Nephron progenitor cell (in vitro differentiated cells): ENCODE data around the gene CCS.

Experiments
- DNase-seq: peaks from one replicate; pipeline ENCODE4 v3.0.0; 2021
- H3K27ac Mint-ChIP-seq: 2 replicates; pipeline ENCODE4 v1.8.0; 2021; ENCODE audit warnings: mild to moderate bottlenecking, moderate library complexity, mixed read lengths
- H3K27me3 Mint-ChIP-seq: 2 replicates; pipeline ENCODE4 v1.8.0; 2021; ENCODE audit warnings: mild to moderate bottlenecking, low read depth, mixed read lengths; ENCODE audit not compliant: poor library complexity
- H3K36me3 Mint-ChIP-seq: 2 replicates; pipeline ENCODE4 v1.8.0; 2021; ENCODE audit warnings: low read depth, mixed read lengths
- H3K4me1 Mint-ChIP-seq: 2 replicates; pipeline ENCODE4 v1.8.0; 2021; ENCODE audit warnings: mixed read lengths
- H3K4me3 Mint-ChIP-seq: 2 replicates; pipeline ENCODE4 v1.8.0; 2021; ENCODE audit warnings: mild to moderate bottlenecking, moderate library complexity, mixed read lengths
- H3K9me3 Mint-ChIP-seq: 2 replicates; pipeline ENCODE4 v1.8.0; 2021; ENCODE audit warnings: mild to moderate bottlenecking, moderate library complexity, mixed read lengths
- TF ChIP-seq, protein P1 (sequence below): fragments of 200-600 bp; sonication (generic); IDR thresholded peaks from 2 replicates; pipeline ENCODE4 v1.5.0; 2021; ENCODE audit warnings: antibody characterized with exemption

Gene CCS

DNA sequence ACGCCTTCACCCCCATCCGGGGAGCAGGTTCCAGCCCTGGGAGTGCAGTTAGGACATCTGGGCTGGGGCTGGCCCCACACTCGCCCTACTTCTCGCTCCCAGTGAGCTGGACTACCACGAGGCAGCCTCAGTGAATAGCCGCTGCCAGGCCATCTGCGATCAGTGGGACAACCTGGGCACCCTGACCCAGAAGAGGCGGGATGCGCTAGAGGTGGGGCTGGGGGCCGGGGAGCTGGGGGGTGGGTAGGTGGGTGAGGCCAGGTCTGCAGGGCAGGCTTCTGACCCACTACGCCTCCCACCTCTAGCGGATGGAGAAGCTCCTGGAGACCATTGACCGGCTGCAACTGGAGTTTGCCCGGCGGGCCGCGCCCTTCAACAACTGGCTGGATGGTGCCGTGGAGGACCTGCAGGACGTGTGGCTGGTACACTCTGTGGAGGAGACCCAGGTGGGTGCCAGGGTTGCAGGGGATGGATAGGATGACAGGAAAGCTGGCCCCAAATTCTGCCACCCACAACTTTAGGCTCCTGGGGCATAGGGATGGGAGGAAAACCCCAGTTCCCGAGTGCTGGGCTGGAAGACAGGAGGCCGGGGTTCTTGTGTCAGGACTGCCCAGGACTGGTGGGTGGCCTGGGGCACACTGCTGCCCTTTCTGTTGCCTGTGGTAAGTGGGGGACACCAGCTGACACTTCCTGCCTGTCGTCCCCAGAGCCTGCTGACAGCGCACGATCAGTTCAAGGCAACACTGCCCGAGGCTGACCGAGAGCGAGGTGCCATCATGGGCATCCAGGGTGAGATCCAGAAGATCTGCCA, 32.9 kb upstream of the CCS start:
- Mint-ChIP-seq H3K9me3 (no peaks in the 10 kb centered on the region), H3K27me3 (no peaks in the 10 kb centered on the region), H3K4me3 (no peak overlapping the region), H3K4me1 (peaks cover 8% of the 10 kb centered on the region), H3K36me3 (peaks cover 42% of the 10 kb centered on the region), H3K27ac (no peak overlapping the region)
- TF ChIP-seq, protein P1, sequence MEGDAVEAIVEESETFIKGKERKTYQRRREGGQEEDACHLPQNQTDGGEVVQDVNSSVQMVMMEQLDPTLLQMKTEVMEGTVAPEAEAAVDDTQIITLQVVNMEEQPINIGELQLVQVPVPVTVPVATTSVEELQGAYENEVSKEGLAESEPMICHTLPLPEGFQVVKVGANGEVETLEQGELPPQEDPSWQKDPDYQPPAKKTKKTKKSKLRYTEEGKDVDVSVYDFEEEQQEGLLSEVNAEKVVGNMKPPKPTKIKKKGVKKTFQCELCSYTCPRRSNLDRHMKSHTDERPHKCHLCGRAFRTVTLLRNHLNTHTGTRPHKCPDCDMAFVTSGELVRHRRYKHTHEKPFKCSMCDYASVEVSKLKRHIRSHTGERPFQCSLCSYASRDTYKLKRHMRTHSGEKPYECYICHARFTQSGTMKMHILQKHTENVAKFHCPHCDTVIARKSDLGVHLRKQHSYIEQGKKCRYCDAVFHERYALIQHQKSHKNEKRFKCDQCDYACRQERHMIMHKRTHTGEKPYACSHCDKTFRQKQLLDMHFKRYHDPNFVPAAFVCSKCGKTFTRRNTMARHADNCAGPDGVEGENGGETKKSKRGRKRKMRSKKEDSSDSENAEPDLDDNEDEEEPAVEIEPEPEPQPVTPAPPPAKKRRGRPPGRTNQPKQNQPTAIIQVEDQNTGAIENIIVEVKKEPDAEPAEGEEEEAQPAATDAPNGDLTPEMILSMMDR = no peak
- DNase-seq = no peak

DNA sequence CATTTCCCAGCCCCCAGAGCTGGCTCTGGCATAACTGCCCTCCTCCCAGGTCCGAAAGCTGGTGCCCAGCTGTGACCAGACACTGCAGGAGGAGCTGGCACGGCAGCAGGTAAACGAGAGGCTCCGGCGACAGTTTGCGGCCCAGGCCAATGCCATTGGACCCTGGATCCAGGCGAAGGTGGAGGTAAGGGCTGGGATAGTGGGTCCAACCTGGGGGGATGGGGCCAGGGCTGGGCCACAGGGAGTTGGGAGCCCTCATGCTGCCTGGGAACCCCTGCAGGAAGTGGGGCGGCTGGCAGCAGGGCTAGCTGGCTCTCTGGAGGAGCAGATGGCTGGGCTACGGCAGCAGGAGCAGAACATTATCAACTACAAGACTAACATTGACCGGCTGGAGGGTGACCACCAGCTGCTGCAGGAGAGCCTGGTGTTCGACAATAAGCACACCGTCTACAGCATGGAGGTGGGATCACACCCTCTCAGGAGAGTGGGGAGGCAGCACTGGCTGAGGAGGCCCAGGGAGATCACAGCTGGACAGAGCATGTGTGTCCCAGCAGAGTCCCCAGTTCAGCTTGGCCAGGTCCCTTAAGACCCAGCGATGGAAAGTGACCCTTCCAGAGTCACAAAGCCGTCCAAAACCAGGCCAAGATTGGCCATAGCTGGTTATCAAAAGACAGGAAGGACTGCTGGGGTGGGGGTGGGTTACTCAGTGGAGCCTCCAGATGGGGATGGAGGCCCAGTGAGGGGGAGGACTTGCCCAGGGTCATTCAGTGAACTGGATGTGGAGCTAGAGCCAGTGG, 31.6 kb upstream of the CCS start:
- H3K36me3 Mint-ChIP-seq = peaks cover 29% of the 10 kb centered on the region
- H3K27ac Mint-ChIP-seq = no peak overlapping the region
- no peaks in the 10 kb centered on the region for H3K9me3 Mint-ChIP-seq
- no peak for DNase-seq
- TF ChIP-seq, protein P1 = no peak
- no peak overlapping the region for H3K4me3 Mint-ChIP-seq
- no peaks in the 10 kb centered on the region for H3K27me3 Mint-ChIP-seq
- H3K4me1 Mint-ChIP-seq = peaks cover 8% of the 10 kb centered on the region

DNA sequence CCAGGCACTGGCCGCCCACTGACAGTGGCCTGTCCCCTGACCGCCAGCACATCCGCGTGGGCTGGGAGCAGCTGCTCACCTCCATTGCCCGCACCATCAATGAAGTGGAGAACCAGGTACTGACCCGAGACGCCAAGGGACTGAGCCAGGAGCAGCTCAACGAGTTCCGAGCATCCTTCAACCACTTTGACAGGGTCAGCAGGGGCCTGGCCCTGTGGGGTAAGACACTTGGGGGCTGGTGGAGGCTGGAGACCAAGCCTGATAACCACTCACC, 31.1 kb upstream of the CCS start:
- Mint-ChIP-seq H3K27ac (no peak overlapping the region), H3K4me3 (no peak overlapping the region), H3K9me3 (no peaks in the 10 kb centered on the region), H3K36me3 (peaks cover 28% of the 10 kb centered on the region), H3K4me1 (peaks cover 8% of the 10 kb centered on the region), H3K27me3 (no peaks in the 10 kb centered on the region)
- DNase-seq = no peak
- TF ChIP-seq, protein P1 = no peak

DNA sequence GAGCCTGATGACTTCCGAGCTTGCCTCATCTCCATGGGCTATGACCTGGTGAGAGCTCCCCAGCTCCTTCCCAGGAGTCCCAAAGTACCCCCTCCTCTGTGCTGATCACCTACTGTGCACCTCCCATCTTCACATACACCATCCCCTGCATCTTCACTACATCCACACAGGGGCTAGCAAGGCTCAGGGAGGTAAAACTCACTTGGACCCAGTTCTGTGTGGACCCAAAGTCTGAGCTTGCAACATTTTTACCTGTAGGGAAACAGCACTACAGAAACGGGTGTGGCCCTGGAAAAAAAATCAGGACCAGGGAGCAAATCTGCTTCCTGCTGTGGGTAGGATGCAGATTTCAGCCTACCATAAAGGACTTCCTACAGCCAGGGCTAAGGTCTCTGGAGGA, 30.7 kb upstream of the CCS start:
- H3K36me3 Mint-ChIP-seq = peaks cover 25% of the 10 kb centered on the region
- H3K27ac Mint-ChIP-seq = no peak overlapping the region
- H3K4me1 Mint-ChIP-seq = peaks cover 8% of the 10 kb centered on the region
- no peaks in the 10 kb centered on the region for H3K9me3 Mint-ChIP-seq
- peaks cover under 1% of the 10 kb centered on the region for H3K27me3 Mint-ChIP-seq
- no peak for DNase-seq
- TF ChIP-seq, protein P1 = no peak
- H3K4me3 Mint-ChIP-seq = no peak overlapping the region

DNA sequence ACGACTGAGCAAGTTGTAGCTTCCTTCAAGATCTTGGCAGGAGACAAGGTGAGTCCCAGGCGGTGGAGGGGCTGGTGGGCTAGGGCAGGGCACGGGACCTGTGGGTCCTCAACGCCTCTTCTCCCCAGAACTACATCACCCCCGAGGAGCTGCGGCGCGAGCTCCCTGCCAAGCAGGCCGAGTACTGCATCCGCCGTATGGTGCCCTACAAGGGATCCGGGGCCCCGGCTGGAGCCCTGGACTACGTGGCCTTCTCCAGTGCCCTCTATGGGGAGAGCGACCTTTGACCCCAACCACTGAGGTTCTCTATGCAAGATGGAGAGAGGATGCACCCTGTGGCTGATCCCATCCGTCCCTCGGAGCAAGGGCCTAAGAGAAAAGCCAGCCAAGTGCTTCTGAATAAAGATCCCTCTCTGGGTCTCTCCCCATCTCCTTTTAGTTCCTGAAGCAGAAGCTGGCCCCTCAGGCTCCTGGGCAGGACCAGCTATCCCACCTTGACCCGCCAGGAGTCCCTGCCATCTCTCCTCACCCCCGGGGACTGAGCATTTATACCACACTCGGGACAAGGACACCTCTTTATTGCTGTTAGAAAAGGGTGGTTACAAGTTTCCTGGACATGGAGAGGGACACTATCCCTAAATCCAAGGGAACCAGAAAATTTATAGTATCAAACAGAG, 29.9 kb upstream of the CCS start:
- H3K9me3 Mint-ChIP-seq = no peaks in the 10 kb centered on the region
- H3K27me3 Mint-ChIP-seq = peaks cover 3% of the 10 kb centered on the region
- peaks cover 22% of the 10 kb centered on the region for H3K36me3 Mint-ChIP-seq
- DNase-seq = no peak
- H3K4me1 Mint-ChIP-seq = peaks cover 8% of the 10 kb centered on the region
- H3K4me3 Mint-ChIP-seq = no peak overlapping the region
- H3K27ac Mint-ChIP-seq = no peak overlapping the region
- TF ChIP-seq, protein P1 = no peak
